Measurements from ENCODE around the gene MEAF6. TPM values are rescaled to one million over a fixed set of nuclear protein-coding genes. Genes with fewer than 3 reads are reported as not detected.
"Not testable (repeated sequence)": the region's sequence is repeated elsewhere in the genome, so short reads cannot be mapped to it uniquely, and the experiment has no call there.

The MEAF6 gene
- total RNA-seq, 1 donor from 2014 or later: 12.3 TPM

GRCh38 chr1:37517569-37517968, 3.0 kb upstream of the MEAF6 start:
- Histone ChIP-seq H3K9me3 (no peaks in the 10 kb centered on the region), H3K4me1 (peaks cover 8 to 19% of the 10 kb centered on the region in 2 donors), H3K36me3 (no peaks in the 10 kb centered on the region), H3K4me3 (no peak overlapping the region), H3K27me3 (no peaks in the 10 kb centered on the region), H3K27ac (no peak overlapping the region)
- DNase-seq (ENCODE audit: low spot score in 2 of 2): no peak
- intact Hi-C loops (cut with DNase I): no loop called here
- TF ChIP-seq CTCF (IDR thresholded peaks at IDR 0.05): no peak

- intact Hi-C loops (cut with DNase I): loop anchor here (1.0 to 2.0 kb wide), 3 partner anchors 19 to 79 kb away; partner anchors contain the start of genes DNALI1 and GNL2
- Histone ChIP-seq H3K9me3 (no peaks in the 10 kb centered on the region), H3K4me1 (peaks cover 8 to 24% of the 10 kb centered on the region in 2 donors), H3K36me3 (peaks cover 2 to 10% of the 10 kb centered on the region in 2 donors), H3K27me3 (no peaks in the 10 kb centered on the region), H3K4me3 (peak overlapping the region; percentile 92 to 99), H3K27ac (peak overlapping the region; percentile 92 to 99)
- no peak for DNase-seq (ENCODE audit: low spot score in 2 of 2)
- no peak for TF ChIP-seq CTCF (IDR thresholded peaks at IDR 0.05)
Observed at GRCh38 chr1:37515185-37516034, 844 bp upstream of the MEAF6 start.

- intact Hi-C loops (cut with DNase I): loop anchor here (1.0 to 5.0 kb wide), 4 partner anchors 41 to 178 kb away; partner anchors contain the start of genes CDCA8, DNALI1 and GNL2
Observed at GRCh38 chr1:37513795-37514349, 694 bp downstream of the MEAF6 start.

GRCh38 chr1:37509181-37509580, 5.4 kb downstream of the MEAF6 start:
- Histone ChIP-seq H3K36me3 (peaks cover 21 to 51% of the 10 kb centered on the region in 2 donors), H3K27ac (no peak overlapping the region), H3K4me3 (no peak overlapping the region), H3K9me3 (no peaks in the 10 kb centered on the region), H3K27me3 (no peaks in the 10 kb centered on the region), H3K4me1 (peaks cover 8 to 15% of the 10 kb centered on the region in 2 donors)
- TF ChIP-seq CTCF (IDR thresholded peaks at IDR 0.05): no peak
- intact Hi-C loops (cut with DNase I): no loop called here
- no peak for DNase-seq (ENCODE audit: low spot score in 2 of 2)

More at GRCh38 chr1:37513795-37514349, 694 bp downstream of the MEAF6 start:
- peak overlapping the region; percentile 92 to 99 for H3K27ac ChIP-seq
- no peaks in the 10 kb centered on the region for H3K9me3 ChIP-seq
- peak overlapping the region; percentile 92 to 99 for H3K4me3 ChIP-seq
- no peak for DNase-seq (ENCODE audit: low spot score in 2 of 2)
- no peaks in the 10 kb centered on the region for H3K27me3 ChIP-seq
- TF ChIP-seq CTCF (IDR thresholded peaks at IDR 0.05): no peak
- peaks cover 10 to 14% of the 10 kb centered on the region in 2 donors for H3K36me3 ChIP-seq
- peaks cover 8 to 24% of the 10 kb centered on the region in 2 donors for H3K4me1 ChIP-seq

GRCh38 chr1:37506740-37507139, 7.8 kb downstream of the MEAF6 start:
- Histone ChIP-seq H3K4me1 (peaks cover 0 to 1% of the 10 kb centered on the region in 2 donors), H3K36me3 (peaks cover 28 to 69% of the 10 kb centered on the region in 2 donors), H3K27ac (no peak overlapping the region), H3K27me3 (no peaks in the 10 kb centered on the region), H3K4me3 (no peak overlapping the region), H3K9me3 (no peaks in the 10 kb centered on the region)
- intact Hi-C loops (cut with DNase I): no loop called here
- no peak for DNase-seq (ENCODE audit: low spot score in 2 of 2)
- TF ChIP-seq CTCF (IDR thresholded peaks at IDR 0.05): no peak

- H3K9me3 ChIP-seq; H3K27ac ChIP-seq; H3K4me3 ChIP-seq; H3K27me3 ChIP-seq; intact Hi-C loops (cut with DNase I); DNase-seq (ENCODE audit: low spot score in 2 of 2); H3K4me1 ChIP-seq: not testable (repeated sequence)
- peaks cover 32 to 69% of the 10 kb centered on the region in 2 donors for H3K36me3 ChIP-seq
Observed at GRCh38 chr1:37502791-37503190, 11.8 kb downstream of the MEAF6 start.
